Measurements from ENCODE around the gene TAGAP. TPM values are rescaled to one million over a fixed set of nuclear protein-coding genes. Genes with fewer than 3 reads are reported as not detected.

Gene TAGAP
- polyA plus RNA-seq, 1 of the 3 experiments (the other 2 are of a cell fraction): not detected

GRCh38 chr6:159047891-159048685 is 3.3 kb upstream of the TAGAP start:
- no peak for DNase-seq
- Histone ChIP-seq H4K20me1 (ENCODE audit: insufficient read depth) (no peaks in the 10 kb centered on the region), H3K36me3 (replicated peaks in 1 of 2; ENCODE audit: control insufficient read depth in 1 of 2, insufficient read depth in 2 of 2, low read length in 1 of 2) (no peaks in the 10 kb centered on the region), H3K4me2 (no peak overlapping the region), H3K9ac (no peak overlapping the region), H3K9me3 (no peaks in the 10 kb centered on the region), H3K4me3 (ENCODE audit: low read depth in 2 of 2, low read length in 1 of 2) (no peak overlapping the region), H3K9me2 (no peaks in the 10 kb centered on the region), H2AFZ (ENCODE audit: low read depth) (no peak overlapping the region; the same call in 1 of the 2 replicates), H3K79me2 (ENCODE audit: insufficient read depth) (no peaks in the 10 kb centered on the region), H3K4me1 (ENCODE audit: control insufficient read depth in 1 of 2, insufficient read depth in 2 of 2, low read depth in 1 of 2, low read length in 1 of 2) (peaks cover 0 to 2% of the 10 kb centered on the region in 2 experiments; a peak in 1 of 4 replicates), H3K27ac (ENCODE audit: low read depth in 2 of 2, low read length in 1 of 2) (no peak overlapping the region), H3K27me3 (ENCODE audit: insufficient read depth) (peaks cover 57% of the 10 kb centered on the region), H3F3A (replicated peaks; ENCODE audit: insufficient read depth) (no peaks in the 10 kb centered on the region)
- TF ChIP-seq, protein P1, sequence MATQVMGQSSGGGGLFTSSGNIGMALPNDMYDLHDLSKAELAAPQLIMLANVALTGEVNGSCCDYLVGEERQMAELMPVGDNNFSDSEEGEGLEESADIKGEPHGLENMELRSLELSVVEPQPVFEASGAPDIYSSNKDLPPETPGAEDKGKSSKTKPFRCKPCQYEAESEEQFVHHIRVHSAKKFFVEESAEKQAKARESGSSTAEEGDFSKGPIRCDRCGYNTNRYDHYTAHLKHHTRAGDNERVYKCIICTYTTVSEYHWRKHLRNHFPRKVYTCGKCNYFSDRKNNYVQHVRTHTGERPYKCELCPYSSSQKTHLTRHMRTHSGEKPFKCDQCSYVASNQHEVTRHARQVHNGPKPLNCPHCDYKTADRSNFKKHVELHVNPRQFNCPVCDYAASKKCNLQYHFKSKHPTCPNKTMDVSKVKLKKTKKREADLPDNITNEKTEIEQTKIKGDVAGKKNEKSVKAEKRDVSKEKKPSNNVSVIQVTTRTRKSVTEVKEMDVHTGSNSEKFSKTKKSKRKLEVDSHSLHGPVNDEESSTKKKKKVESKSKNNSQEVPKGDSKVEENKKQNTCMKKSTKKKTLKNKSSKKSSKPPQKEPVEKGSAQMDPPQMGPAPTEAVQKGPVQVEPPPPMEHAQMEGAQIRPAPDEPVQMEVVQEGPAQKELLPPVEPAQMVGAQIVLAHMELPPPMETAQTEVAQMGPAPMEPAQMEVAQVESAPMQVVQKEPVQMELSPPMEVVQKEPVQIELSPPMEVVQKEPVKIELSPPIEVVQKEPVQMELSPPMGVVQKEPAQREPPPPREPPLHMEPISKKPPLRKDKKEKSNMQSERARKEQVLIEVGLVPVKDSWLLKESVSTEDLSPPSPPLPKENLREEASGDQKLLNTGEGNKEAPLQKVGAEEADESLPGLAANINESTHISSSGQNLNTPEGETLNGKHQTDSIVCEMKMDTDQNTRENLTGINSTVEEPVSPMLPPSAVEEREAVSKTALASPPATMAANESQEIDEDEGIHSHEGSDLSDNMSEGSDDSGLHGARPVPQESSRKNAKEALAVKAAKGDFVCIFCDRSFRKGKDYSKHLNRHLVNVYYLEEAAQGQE (IDR thresholded peaks at IDR 0.05; ENCODE audit: low read depth, low read length): no peak
- TF ChIP-seq TAF1 (IDR thresholded peaks at IDR 0.05; ENCODE audit: borderline replicate concordance, low read depth, low read length) (no peak), RCOR1 (IDR thresholded peaks at IDR 0.05; ENCODE audit: low read length) (no peak), GABPA (IDR thresholded peaks at IDR 0.05; ENCODE audit: low read depth) (no peak), USF1 (IDR thresholded peaks at IDR 0.05; ENCODE audit: borderline replicate concordance, low read depth) (no peak), SMC3 (IDR thresholded peaks at IDR 0.05; ENCODE audit: low read depth, low read length) (no peak), CTCF (IDR thresholded peaks at IDR 0.05) (no peak), RFX5 (IDR thresholded peaks at IDR 0.05; ENCODE audit: low read length) (no peak), SIN3A (IDR thresholded peaks at IDR 0.05; ENCODE audit: borderline replicate concordance, low read depth, low read length) (no peak), TCF12 (IDR thresholded peaks at IDR 0.05) (no peak), EP300 (IDR thresholded peaks at IDR 0.05; ENCODE audit: borderline replicate concordance in 1 of 2, low read depth in 1 of 2, low read length in 1 of 2) (no peak), FOXJ3 (CRISPR knock-in tag; IDR thresholded peaks at IDR 0.05) (no peak), MEF2A (IDR thresholded peaks at IDR 0.05; ENCODE audit: borderline replicate concordance, low read depth) (no peak), RXRA (IDR thresholded peaks at IDR 0.05; ENCODE audit: borderline replicate concordance, low read depth) (no peak), CHD2 (IDR thresholded peaks at IDR 0.05; ENCODE audit: low read length, partially characterized antibody) (no peak), NRF1 (IDR thresholded peaks at IDR 0.05; ENCODE audit: low read depth, low read length) (no peak), ELF1 (IDR thresholded peaks at IDR 0.05) (no peak)
- TF ChIP-seq, protein P2, sequence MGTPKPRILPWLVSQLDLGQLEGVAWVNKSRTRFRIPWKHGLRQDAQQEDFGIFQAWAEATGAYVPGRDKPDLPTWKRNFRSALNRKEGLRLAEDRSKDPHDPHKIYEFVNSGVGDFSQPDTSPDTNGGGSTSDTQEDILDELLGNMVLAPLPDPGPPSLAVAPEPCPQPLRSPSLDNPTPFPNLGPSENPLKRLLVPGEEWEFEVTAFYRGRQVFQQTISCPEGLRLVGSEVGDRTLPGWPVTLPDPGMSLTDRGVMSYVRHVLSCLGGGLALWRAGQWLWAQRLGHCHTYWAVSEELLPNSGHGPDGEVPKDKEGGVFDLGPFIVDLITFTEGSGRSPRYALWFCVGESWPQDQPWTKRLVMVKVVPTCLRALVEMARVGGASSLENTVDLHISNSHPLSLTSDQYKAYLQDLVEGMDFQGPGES (IDR thresholded peaks at IDR 0.05; ENCODE audit: low read depth, low read length): no peak
- TF ChIP-seq, protein P3, sequence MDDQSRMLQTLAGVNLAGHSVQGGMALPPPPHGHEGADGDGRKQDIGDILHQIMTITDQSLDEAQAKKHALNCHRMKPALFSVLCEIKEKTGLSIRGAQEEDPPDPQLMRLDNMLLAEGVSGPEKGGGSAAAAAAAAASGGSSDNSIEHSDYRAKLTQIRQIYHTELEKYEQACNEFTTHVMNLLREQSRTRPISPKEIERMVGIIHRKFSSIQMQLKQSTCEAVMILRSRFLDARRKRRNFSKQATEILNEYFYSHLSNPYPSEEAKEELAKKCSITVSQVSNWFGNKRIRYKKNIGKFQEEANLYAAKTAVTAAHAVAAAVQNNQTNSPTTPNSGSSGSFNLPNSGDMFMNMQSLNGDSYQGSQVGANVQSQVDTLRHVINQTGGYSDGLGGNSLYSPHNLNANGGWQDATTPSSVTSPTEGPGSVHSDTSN (IDR thresholded peaks at IDR 0.05): no peak
- TF ChIP-seq, protein P4, sequence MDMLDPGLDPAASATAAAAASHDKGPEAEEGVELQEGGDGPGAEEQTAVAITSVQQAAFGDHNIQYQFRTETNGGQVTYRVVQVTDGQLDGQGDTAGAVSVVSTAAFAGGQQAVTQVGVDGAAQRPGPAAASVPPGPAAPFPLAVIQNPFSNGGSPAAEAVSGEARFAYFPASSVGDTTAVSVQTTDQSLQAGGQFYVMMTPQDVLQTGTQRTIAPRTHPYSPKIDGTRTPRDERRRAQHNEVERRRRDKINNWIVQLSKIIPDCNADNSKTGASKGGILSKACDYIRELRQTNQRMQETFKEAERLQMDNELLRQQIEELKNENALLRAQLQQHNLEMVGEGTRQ (IDR thresholded peaks at IDR 0.05; ENCODE audit: borderline replicate concordance, low read depth, low read length): no peak
- 41% methylated on average over 10 of the region's 10 CpGs for WGBS (ENCODE audit: low lambda C conversion rate)
- ChIA-PET POLR2A (no interaction called here), CTCF (interaction anchor here (1.0 to 1.1 kb wide), 2 partner anchors 56 to 87 kb away, joined by 3 to 5 read pairs; no protein-coding TSS in a partner anchor)

All from SK-N-SH (cell line).